ENCODE data around the gene RAB35.

GRCh38 chr12:120125792-120126634, 9.5 kb upstream of the RAB35 start:
- TF ChIP-seq CTCF (IDR thresholded peaks at IDR 0.05) (no peak), POLR2A (IDR thresholded peaks at IDR 0.05) (no peak), POLR2AphosphoS5 (IDR thresholded peaks at IDR 0.05; ENCODE audit: insufficient read depth in 1 of 2, low read depth in 1 of 2) (no peak)

Measured in vagina (tissue), 2 donors.